Fibroblast of mammary gland (primary cell): ENCODE data around the gene GVQW3.

Experiments
- DNase-seq: peaks from one replicate; pipeline ENCODE4 v3.0.0-alpha.2; 2010; ENCODE audit warnings: low read depth
- H3K4me3 ChIP-seq: 2 replicates; pipeline ENCODE4 v1.5.1; 2011; ENCODE audit warnings: low read depth, mild to moderate bottlenecking, low read length, moderate library complexity; ENCODE audit not compliant: control insufficient read depth
- TF ChIP-seq, protein P1 (sequence below): conservative IDR thresholded peaks from 2 replicates; pipeline ENCODE4 v1.5.1; 2011; ENCODE audit warnings: low read depth, low read length, inconsistent platforms; ENCODE audit not compliant: control insufficient read depth, insufficient read depth

Gene GVQW3

GRCh38 chr11:76443268-76443980, 62.3 kb downstream of the GVQW3 start:
- TF ChIP-seq, protein P1, sequence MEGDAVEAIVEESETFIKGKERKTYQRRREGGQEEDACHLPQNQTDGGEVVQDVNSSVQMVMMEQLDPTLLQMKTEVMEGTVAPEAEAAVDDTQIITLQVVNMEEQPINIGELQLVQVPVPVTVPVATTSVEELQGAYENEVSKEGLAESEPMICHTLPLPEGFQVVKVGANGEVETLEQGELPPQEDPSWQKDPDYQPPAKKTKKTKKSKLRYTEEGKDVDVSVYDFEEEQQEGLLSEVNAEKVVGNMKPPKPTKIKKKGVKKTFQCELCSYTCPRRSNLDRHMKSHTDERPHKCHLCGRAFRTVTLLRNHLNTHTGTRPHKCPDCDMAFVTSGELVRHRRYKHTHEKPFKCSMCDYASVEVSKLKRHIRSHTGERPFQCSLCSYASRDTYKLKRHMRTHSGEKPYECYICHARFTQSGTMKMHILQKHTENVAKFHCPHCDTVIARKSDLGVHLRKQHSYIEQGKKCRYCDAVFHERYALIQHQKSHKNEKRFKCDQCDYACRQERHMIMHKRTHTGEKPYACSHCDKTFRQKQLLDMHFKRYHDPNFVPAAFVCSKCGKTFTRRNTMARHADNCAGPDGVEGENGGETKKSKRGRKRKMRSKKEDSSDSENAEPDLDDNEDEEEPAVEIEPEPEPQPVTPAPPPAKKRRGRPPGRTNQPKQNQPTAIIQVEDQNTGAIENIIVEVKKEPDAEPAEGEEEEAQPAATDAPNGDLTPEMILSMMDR: no peak
- peak overlapping the region; percentile 83 for H3K4me3 ChIP-seq
- DNase-seq: peak; percentile 37

DNA sequence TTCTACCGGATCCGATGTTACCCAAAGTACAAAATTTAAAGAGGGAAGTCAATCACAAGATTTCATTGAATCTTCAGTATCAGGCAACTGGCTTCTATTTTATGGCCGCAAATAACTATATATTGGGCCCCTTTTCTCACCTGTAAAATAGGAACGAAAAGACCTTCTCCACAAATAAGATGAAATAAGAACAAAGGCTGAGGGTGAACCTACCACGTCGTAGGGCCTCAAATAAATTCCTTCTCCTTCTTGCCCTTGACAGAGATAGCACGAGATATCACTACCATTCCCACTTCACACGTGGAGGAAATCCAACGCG, 62.9 kb downstream of the GVQW3 start:
- peak overlapping the region; percentile 83 for H3K4me3 ChIP-seq
- no peak for DNase-seq
- TF ChIP-seq, protein P1: no peak

DNA sequence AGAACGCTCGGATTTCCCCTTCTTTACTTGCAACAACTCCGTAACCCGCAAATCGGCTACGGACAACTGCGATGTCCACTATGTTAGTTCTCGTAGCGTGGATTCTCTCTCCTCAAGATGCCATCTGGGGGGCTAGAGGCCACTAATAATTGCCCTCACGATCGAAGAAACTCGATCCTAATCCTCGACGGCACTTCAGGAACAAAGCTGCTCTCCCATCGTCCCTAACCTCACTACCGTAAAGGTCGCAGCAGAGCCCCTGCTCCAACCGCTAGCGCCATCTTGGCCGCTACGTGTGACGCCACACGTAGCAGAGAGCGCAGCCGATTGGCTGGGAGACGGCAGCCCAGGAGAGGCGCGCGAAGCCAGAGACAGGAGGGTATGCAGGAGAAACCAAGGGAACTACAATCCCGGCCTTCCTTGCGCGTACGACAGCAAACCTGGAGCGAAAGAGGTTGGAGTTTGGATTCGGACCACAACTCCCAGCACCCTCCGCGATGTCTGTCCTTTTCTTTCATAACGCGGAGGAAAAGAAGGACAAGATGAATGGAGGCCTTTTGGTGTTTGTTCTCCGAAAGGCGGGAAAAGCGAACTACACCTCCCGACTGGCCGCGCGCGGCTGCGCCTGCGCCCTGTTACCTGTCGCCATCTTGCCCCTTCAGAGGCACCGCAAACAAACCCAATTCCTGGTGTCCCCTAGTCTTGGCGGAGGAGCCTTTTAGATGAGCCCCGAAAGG, 63.4 kb downstream of the GVQW3 start, which contains the start of gene EMSY:
TSS of gene EMSY (plus strand) at position 635 of the 737 bp plus-strand sequence. CDS start 1,921 bp downstream, outside the sequence.
- peak within 1 kb of the TSS; percentile 83 for H3K4me3 ChIP-seq
- TF ChIP-seq, protein P1: no peak
- peak; percentile 99 for DNase-seq

DNA sequence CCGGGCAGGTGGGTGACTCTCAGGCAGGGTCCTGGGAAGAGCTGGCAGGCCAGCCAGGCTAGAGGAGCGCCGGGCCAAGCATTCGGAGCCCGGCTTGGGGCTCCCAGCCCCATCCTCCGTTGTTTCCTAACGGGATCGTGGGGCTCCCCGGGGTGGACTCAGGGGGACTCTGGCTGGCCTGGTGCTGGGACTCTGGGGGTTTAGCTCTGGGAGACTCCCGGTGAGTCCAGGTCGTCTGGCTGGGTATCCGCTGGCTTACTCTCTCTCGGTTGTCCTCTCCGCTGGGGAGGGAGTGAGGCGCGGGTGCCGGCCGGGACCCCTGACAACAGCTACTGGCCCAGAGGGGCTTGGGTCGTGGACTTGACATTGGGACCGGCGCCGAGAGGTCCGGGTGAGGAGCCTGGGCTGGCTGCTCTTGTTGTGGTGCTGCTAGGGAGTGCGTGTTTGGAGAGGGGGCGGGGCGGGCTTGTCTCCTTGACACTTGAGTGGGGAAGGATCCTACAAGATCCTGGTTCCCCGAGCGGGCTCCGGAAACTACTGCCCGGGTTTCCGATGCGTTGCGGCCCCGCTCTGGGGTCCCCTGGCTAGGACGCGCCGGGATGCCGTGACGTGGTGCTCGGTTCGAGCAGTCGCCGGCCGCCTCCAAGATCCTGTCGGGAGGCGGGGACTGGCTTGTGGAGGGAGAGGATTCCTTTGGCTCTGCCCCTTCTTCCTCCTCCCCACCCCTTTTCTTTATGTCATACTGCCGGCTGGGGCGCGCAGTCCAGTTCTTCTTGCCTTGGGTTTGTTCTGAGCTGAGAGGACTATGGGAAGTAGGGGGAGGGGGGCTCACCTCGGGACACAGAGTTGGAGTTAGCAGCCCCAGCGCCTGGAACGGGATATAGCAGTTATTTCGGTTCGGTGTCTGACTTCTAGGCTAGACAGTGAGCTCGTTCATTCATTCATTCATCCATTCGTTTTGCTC, 64.3 kb downstream of the GVQW3 start:
- TF ChIP-seq, protein P1: no peak

DNA sequence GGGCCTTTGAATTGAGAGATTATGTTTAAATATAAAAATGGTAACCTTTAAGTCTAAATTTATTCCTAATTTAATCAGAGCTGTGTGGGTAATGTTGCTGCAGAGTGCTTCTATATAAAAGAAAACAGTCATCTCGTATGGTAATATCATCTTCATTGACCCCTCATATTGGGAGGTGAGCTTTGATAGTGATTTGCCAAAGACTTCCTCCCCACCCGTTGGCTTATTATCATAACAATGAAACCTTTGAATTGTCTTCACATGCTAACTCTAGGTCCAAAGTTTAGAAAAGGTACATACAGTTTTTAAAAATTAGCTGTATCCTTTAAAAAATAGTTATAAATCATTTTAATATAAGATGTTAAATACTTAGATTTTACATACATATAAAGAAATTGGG, 67.4 kb downstream of the GVQW3 start:
- TF ChIP-seq, protein P1: no peak
- H3K4me3 ChIP-seq: no peak overlapping the region
- no peak for DNase-seq

More for the DNA sequence above, 64.3 kb downstream of the GVQW3 start:
- peak overlapping the region; percentile 83 for H3K4me3 ChIP-seq
- DNase-seq: peak; percentile 85

DNA sequence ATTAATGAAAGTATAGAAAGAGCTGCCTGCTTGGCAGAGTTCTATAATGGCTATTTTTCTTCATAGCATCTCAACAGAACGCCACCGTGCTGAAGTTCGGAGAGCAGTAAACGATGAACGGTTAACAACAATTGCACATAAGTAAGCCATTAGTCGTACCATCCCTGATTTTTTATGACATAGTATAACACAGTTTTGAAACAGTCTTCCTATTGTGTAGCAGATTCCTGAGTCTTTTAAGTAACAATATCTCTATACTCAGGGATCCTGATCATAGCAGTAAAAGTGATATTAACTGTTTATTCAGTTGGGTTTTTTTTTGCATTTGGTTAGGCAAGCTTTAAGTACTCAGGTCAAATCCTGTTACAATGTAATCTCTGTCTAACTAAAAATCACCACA, 72.1 kb downstream of the GVQW3 start:
- TF ChIP-seq, protein P1: no peak
- H3K4me3 ChIP-seq: no peak overlapping the region
- DNase-seq: no peak
